Muscle of back (tissue), 11 donors: Measurements from ENCODE around the gene FBN2. TPM values are rescaled to one million over a fixed set of nuclear protein-coding genes. Genes with fewer than 3 reads are reported as not detected.
"Not testable (repeated sequence)": the region's sequence is repeated elsewhere in the genome, so short reads cannot be mapped to it uniquely, and the experiment has no call there.

Experiments used
- DNase-seq, 3 donors: peaks; one replicate each; pipeline versions ENCODE4 v3.0.0 to v3.0.0-alpha.2; 2013
- polyA plus RNA-seq, 10 donors: library from polyadenylated mRNA; unstranded; fragments of 120-200 nt; gene quantifications; one replicate each; pipeline ENCODE4 v1.2.1, GENCODE V29; 2013; ENCODE audit not compliant: insufficient read length in 10 of 10

The FBN2 gene
- polyA plus RNA-seq, 10 donors = 46.4 to 149 (median 79.6) TPM

- DNase-seq = peak; percentile 58 to 86 (median 74)
Observed at GRCh38 chr5:128480906-128481633, 57.0 kb downstream of the FBN2 start.

- DNase-seq = no peak
Observed at GRCh38 chr5:128480158-128480557, 57.9 kb downstream of the FBN2 start.

GRCh38 chr5:128478386-128479368 lies 59.4 kb downstream of the FBN2 start:
- no peak for DNase-seq

GRCh38 chr5:128477944-128478343 lies 60.1 kb downstream of the FBN2 start:
- DNase-seq = no peak

DNA sequence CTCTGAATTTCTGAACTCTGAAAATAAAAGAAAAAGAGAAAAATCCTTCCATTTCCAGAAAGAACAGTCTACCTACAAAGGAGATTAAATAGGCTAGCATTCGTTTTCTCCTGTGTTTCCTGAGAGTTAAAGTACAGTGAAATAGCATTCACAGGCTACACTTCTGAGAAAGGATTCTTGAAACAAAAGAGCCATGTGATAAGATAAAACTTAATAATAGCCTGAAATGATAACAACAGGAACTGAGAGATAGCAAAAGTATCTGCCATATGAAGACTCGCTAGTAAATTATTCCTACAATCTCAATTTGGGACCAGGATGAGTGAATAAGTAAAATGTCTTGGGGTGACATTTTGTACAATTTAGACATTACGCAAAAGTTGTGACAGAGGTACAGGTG lies 62.4 kb downstream of the FBN2 start:
- no peak for DNase-seq

DNA sequence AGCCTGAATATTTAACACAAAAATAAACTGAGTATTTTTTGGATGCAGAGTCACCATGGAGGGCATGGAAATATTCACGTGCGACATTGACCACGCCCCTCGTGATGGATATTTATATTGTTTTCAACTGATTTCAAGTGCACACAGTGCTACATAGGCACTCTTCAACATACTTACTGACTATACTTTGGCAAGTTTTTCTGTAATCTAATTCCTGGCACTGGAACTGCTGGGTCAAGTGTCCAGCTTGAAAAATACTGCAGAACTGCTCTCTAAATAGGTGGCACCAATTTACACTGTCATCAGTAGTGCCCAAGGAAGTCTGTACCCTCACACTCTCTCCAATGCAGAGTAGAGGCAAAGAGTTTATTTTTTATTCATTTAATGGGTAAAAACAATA lies 65.1 kb downstream of the FBN2 start:
- no peak for DNase-seq

GRCh38 chr5:128472036-128472435 lies 66.0 kb downstream of the FBN2 start:
- no peak for DNase-seq

- peak in 1 of 3 donors; percentile 56 for DNase-seq
Observed at GRCh38 chr5:128470663-128471062, 67.4 kb downstream of the FBN2 start.

DNA sequence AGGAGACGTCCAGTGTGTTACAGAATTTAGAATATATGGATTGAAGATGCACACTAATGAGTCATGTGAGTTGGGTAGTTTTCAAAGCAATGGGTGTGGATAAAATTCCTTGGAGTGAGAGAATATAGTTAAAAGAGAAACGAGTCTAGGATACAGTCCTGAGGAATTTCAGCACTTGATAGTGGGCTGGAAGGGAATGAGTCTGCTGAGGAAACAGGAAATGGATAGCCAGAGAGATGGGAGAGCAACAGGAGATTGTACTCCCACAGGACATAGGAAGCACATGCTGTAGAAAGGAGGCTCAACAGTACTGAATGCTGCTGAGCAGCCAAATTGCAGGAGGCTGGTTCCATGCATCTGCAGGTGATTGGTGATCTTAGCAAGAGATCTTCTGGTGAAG lies 68.1 kb downstream of the FBN2 start:
- no peak for DNase-seq

GRCh38 chr5:128466980-128467379 lies 71.1 kb downstream of the FBN2 start:
- DNase-seq = peak in 1 of 3 donors; percentile 70

DNA sequence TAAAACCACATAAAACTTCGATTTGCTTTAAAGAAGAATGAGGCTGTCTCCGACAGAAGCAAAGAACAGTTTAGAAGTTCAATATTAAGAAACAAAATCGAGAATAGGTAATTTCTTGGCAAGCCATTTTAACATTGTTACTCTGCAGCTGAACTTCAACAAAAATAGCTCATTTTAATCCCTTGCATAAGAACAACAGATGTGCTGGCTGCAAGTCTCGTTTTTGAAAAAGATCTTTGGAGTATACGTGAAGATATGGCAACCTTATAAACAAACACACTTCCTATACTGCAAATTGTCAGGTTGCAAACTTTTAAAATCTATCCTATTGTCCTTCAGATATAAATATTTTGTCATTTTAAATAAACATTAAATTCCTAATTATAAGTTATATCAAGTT lies 71.5 kb downstream of the FBN2 start:
- peak; percentile 76 to 91 (median 80) for DNase-seq

GRCh38 chr5:128464596-128464995 lies 73.4 kb downstream of the FBN2 start:
- DNase-seq = no peak

DNA sequence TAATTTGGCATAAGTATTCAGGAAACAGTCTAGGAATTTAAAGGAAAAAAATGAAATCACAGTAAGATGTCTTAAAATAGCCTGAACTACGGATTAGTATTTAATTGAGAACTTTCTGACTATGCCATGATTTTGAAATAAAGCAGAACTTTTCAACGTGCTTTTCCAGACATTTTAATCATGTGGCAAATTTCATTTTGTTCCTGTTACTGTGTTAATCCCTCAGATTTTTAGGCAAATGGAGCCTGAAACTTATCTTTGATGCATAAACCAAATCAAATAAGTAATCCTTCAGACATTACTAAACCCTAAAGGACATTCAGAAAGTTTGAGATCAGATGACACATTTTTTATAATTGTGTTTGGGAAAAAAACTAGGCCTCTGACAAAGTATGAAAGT lies 75.7 kb downstream of the FBN2 start:
- DNase-seq = no peak

GRCh38 chr5:128457147-128457915 lies 80.7 kb downstream of the FBN2 start:
- DNase-seq = peak in 1 of 3 donors; percentile 58

DNA sequence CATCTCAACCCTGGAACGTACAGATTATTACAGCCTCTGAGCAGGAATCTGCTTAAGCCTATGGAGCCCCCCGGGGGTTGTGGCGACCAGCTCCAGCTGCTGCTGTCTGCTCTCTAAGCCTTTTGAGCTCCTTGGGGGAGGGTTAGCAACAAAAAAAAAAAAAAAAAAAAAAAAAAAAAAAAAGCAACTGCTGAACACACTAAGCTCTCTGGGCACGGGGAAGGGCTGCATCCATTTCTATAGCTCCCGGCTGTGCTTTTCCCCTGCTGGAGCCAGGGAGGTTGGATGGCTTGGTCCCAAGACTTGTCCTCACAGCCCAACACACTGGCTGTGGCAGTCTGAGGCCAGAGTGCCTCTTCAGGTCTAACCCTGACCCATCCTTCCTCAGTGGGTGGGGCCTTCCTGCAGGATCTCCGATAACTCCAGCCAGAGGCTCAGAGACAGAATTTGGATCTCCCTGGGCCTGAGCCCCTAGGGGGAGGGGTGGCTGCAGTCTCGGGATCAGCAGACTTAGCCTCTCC lies 82.1 kb downstream of the FBN2 start:
- peak in 1 of 3 donors; percentile 45 for DNase-seq

DNA sequence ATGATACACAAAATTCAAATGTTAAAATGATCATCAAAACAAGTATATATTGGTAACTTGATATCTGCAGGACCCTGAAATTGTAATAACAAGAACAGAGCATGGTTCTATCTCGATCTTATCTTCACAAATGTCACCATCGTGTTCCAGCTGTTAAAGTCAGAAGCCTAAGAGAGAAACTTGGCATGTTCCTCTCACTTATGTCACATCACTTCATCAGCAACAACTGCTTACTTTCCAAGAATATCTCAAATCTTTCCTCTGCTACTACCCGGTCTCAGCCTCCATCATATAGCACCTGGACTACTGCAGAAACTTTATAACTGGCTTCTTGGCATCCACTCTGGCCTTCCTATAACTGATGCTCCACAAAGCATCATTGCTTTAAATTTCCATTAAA lies 84.9 kb downstream of the FBN2 start:
- DNase-seq = no peak

DNA sequence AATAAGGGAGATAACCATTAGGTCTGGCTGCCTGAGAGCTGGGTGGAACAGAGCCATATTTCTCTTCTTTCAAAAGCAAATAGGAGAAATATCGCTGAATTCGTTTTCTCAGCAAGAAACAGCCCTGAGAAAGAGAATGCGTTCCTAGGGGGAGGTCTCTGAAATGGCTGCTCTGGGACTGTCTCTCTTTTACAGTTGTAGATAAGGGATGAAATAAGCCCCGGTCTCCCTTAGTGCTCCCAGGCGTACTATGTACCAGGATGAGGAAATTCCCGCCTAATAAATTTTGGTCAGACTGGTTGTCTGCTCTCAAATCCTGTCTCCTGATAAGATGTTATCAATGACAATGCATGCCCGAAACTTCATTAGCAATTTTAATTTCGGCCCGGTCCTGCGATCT lies 90.8 kb downstream of the FBN2 start:
- not testable (repeated sequence) for DNase-seq

DNA sequence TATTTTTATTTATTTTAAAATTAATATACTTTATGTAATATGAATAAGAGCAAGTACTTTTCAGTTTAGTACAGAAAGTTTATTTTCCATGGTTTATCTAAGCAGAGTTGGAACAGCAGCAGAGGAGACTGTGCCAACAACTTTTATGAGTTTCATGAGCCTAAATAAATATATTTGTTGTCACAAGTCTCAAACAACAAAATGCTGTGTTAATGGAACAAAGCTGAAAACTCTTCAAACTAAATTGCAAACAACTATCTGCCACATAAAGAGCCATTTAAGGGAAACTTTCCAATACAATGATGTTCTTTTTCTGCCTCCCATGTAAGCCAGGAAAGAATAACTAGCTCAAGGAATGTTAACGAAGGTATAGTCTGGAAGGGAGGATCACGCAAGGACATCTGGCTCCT lies 96.1 kb downstream of the FBN2 start:
- peak; percentile 45 to 82 (median 47) for DNase-seq

DNA sequence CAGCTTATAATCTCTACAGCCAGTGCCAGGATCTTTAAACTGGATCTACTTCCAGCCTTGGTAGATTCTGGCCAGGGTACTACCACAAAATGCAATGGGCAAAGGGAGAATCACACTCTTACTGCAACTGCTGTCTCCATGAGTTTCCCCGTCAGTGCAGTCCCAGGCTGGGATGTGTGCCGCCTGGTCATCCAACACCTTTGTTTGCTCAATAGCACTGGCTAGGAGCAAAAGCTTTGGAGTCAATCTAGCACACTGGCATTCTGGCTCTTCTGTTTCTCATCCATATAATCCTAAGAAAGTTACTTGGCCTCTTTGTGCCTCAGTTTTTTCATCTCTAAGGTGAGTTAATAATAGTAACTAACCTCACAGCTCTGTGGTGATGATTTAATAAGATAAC lies 96.9 kb downstream of the FBN2 start:
- DNase-seq = no peak

- peak in 1 of 3 donors; percentile 38 for DNase-seq
Observed at GRCh38 chr5:128436749-128437188, 101.3 kb downstream of the FBN2 start.

DNA sequence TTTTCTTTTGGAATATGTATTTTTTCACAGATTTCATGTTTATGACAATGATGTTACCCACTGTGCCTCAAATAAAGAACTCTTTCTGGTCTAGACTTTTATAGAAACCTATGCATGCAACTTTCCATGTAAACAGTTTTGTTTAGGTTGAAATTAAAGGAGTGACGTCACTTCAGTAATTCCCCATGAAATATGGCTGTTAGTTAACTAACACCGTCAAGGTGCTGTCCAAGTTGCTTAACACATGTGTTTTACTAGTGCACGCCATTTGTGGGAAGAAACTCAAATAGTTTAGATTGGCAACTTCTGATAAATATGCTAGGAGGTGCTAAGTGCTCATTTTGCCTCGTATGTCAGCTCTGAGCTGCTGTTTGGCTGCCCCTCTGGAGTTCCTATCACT lies 102.2 kb downstream of the FBN2 start:
- DNase-seq = no peak

- peak in 1 of 3 donors; percentile 45 for DNase-seq
Observed at GRCh38 chr5:128434993-128435392, 103.1 kb downstream of the FBN2 start.
